ENCODE data around the gene UGT2B7. TPM values are rescaled to one million over a fixed set of nuclear protein-coding genes. Genes with fewer than 3 reads are reported as not detected.

Gene UGT2B7
- total RNA-seq, 1 experiment from 2014 or later, result not detected

- in situ Hi-C loops (cut with HindIII; ENCODE audit: low pct_unique_long_range_greater_than_20kb, low sequenced_read_pairs), result no loop called here
- no peak for DNase-seq (ENCODE audit: low read depth)
Measured at GRCh38 chr4:69124941-69125340, 28.7 kb downstream of the UGT2B7 start.

GRCh38 chr4:69126024-69126423 lies 29.8 kb downstream of the UGT2B7 start:
- no peak for DNase-seq (ENCODE audit: low read depth)
- in situ Hi-C loops (cut with HindIII; ENCODE audit: low pct_unique_long_range_greater_than_20kb, low sequenced_read_pairs), result no loop called here

GRCh38 chr4:69133993-69134392 lies 37.7 kb downstream of the UGT2B7 start:
- no peak for DNase-seq (ENCODE audit: low read depth)
- in situ Hi-C loops (cut with HindIII; ENCODE audit: low pct_unique_long_range_greater_than_20kb, low sequenced_read_pairs), result no loop called here

- no peak for DNase-seq (ENCODE audit: low read depth)
- in situ Hi-C loops (cut with HindIII; ENCODE audit: low pct_unique_long_range_greater_than_20kb, low sequenced_read_pairs), result no loop called here
Measured at GRCh38 chr4:69134471-69134870, 38.2 kb downstream of the UGT2B7 start.

GRCh38 chr4:69141320-69141719 lies 45.0 kb downstream of the UGT2B7 start:
- no peak for DNase-seq (ENCODE audit: low read depth)
- in situ Hi-C loops (cut with HindIII; ENCODE audit: low pct_unique_long_range_greater_than_20kb, low sequenced_read_pairs), result no loop called here

- in situ Hi-C loops (cut with HindIII; ENCODE audit: low pct_unique_long_range_greater_than_20kb, low sequenced_read_pairs), result no loop called here
- no peak for DNase-seq (ENCODE audit: low read depth)
Measured at GRCh38 chr4:69147334-69147733, 51.1 kb downstream of the UGT2B7 start.

- DNase-seq (ENCODE audit: low read depth), result no peak
- in situ Hi-C loops (cut with HindIII; ENCODE audit: low pct_unique_long_range_greater_than_20kb, low sequenced_read_pairs), result no loop called here
Measured at GRCh38 chr4:69154021-69154420, 57.7 kb downstream of the UGT2B7 start.

GRCh38 chr4:69156913-69157312 lies 60.6 kb downstream of the UGT2B7 start:
- in situ Hi-C loops (cut with HindIII; ENCODE audit: low pct_unique_long_range_greater_than_20kb, low sequenced_read_pairs), result no loop called here
- no peak for DNase-seq (ENCODE audit: low read depth)

Other genes starting within 250 kb of the UGT2B7 start
- gene UGT2A3, start 144.7 kb upstream of the UGT2B7 start, total RNA-seq (2014; rRNA removed; shearing (Covaris generic); ENCODE audit: low replicate concordance), result 0.17 TPM in 1 of 2 replicates, not detected in the other
- not detected in 2 replicates for gene UGT2B11, start 118.3 kb downstream of the UGT2B7 start, total RNA-seq (2014; rRNA removed; shearing (Covaris generic); ENCODE audit: low replicate concordance)
- not detected in 2 replicates for gene UGT2B28, start 184.0 kb downstream of the UGT2B7 start, total RNA-seq (2014; rRNA removed; shearing (Covaris generic); ENCODE audit: low replicate concordance)

Data from Caki2 (cell line).